Astrocyte of the spinal cord (primary cell): ENCODE results near the gene ADPRH.
A peak's percentile ranks its signal among the peaks of the same experiment; 100 is the strongest.

Source experiments
- DNase-seq: peaks from one replicate; pipeline ENCODE4 v3.0.0; 2011; ENCODE audit warnings: low read depth, low spot score
- H3K4me3 ChIP-seq: 2 replicates; pipeline ENCODE4 v1.5.1; 2011; ENCODE audit warnings: low read depth, mild to moderate bottlenecking, low read length, moderate library complexity
- in situ Hi-C: cut with HindIII; loops from 2 replicates; pipeline ENCODE4 v1.10.0; 2017; ENCODE audit warnings: low sequenced_read_pairs
- TF ChIP-seq, protein P1 (sequence below): IDR thresholded peaks from 2 replicates; pipeline ENCODE4 v1.5.1; 2012; ENCODE audit warnings: low read depth, mild to moderate bottlenecking, low read length, inconsistent platforms

The ADPRH gene

DNA sequence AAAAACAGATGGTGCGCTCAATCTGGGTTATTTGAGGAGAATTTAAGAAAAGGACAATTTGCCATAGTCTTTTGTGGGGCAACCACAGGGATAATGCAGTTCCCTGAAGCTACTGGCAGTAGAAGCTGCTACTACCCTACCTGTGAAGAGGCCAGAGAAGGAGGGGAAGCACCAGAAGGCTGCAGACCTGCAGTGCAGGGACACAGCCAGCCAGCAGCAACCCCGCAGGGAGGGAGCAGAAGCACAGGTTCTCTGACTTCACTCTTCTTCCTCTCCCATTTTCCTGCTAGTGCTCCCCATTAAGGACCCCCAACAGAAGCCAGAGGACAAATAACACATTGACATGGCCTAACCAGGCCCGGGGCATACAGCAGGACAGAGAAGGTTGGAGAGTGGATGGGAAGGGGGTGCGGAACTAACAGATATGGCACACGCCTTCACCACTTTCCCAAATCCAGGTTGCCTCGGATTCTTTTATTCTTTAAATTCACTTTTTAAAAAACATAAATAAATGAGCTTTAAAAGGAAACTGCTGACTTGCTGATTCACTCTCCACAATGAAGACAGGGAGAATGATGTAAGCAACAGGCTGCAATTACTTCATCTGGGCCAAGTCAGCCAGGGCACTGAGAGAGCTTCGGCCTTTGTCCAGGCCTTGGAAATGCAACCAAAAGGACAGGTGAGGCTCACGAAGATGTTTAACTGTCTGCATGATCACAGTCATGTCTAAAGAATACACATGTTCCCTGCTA lies 51.0 kb downstream of the ADPRH start:
- DNase-seq, result peak; percentile 46
- no peak overlapping the region for H3K4me3 ChIP-seq
- TF ChIP-seq, protein P1, sequence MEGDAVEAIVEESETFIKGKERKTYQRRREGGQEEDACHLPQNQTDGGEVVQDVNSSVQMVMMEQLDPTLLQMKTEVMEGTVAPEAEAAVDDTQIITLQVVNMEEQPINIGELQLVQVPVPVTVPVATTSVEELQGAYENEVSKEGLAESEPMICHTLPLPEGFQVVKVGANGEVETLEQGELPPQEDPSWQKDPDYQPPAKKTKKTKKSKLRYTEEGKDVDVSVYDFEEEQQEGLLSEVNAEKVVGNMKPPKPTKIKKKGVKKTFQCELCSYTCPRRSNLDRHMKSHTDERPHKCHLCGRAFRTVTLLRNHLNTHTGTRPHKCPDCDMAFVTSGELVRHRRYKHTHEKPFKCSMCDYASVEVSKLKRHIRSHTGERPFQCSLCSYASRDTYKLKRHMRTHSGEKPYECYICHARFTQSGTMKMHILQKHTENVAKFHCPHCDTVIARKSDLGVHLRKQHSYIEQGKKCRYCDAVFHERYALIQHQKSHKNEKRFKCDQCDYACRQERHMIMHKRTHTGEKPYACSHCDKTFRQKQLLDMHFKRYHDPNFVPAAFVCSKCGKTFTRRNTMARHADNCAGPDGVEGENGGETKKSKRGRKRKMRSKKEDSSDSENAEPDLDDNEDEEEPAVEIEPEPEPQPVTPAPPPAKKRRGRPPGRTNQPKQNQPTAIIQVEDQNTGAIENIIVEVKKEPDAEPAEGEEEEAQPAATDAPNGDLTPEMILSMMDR, result no peak
- in situ Hi-C loops, result no loop called here

GRCh38 chr3:119630880-119631329 lies 51.6 kb downstream of the ADPRH start:
- no peak overlapping the region for H3K4me3 ChIP-seq
- TF ChIP-seq, protein P1, result no peak
- DNase-seq, result no peak
- in situ Hi-C loops, result no loop called here

DNA sequence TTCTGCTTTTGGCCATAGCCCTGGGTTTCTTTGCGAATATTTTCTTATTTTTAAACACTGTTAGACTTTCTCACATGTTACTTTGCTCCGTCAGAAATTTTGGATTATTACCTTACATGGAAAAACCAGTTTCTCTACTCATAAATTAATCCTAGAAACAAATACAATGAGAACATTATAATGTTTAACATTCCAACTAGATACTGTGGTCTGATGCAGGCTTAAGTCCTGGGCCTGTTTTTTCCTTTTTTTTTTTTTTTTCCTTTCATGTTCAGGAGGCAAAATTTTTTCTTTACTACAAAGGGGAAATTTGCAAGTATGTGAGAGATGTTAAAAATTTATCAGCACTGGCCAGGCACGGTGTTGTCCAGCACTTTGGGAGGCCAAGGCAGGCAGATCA lies 52.2 kb downstream of the ADPRH start:
- H3K4me3 ChIP-seq, result no peak overlapping the region
- no peak for DNase-seq
- in situ Hi-C loops, result no loop called here
- TF ChIP-seq, protein P1, result no peak

DNA sequence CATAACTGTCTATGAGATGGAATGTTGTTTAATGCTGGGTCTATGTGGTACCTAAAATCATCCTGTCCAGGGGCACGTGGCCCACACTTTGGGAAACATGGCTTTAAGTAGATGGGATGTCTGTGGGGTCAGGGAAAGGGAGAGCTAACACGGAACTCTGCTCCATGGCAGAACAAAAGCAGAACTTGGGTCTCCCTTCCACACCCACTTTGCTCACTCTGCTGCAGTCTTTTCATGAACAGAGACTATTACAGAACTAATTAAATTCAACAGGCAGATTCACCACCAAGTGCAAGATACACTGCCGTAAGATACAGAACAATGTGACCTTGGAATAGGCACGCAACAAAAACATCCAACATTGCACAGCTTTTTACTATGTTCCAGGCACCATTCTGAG lies 52.9 kb downstream of the ADPRH start:
- no peak for DNase-seq
- in situ Hi-C loops, result no loop called here
- H3K4me3 ChIP-seq, result no peak overlapping the region
- TF ChIP-seq, protein P1, result no peak

DNA sequence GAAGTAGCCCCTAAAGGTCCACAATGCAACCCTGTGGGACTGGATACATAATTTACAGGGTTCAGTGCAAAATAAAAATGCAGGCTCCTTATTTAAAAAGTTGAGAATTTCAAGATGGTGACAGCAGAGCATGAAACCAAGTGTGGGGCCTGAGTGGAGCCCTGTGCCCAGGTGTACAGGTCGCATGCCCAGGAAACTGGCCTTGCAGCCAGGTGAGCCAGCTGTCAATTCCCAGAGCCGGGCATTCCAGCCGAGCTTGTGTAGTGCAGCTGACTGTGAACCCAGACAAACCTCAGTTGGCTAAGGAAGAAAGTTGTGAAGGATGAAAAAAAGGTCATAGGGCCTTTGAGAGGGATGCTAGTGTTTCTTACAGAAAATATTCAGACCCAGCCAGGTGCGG lies 53.5 kb downstream of the ADPRH start:
- no peak for DNase-seq
- in situ Hi-C loops, result no loop called here
- H3K4me3 ChIP-seq, result no peak overlapping the region
- TF ChIP-seq, protein P1, result no peak

DNA sequence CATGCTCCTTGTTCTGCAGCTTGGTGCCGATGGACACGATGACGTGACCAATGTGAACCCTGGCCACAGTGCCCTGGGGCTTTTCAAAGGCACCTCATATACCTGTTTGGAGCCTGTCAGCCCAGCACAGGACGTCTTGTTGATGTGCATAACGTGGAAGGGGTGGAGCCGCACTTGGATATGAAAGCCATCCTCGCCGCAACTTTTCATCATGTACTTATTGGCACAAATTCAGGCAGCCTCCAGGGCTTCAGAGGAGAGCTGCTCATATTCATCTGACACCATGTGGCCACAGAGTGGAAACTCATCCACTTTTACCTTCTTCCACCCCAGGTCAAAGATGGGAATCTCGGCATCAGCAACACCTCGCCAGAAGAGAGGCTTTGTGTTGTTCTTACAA lies 56.4 kb downstream of the ADPRH start:
- in situ Hi-C loops, result no loop called here
- TF ChIP-seq, protein P1, result no peak
- no peak for DNase-seq
- no peak overlapping the region for H3K4me3 ChIP-seq
